SKM-1 treated with dmso at 0.1 percent for 144 hours (cell line): ENCODE results near the gene KIF1A.

Experiments used
- DNase-seq: peaks from one replicate; lab custom pipeline; 2025; ENCODE audit not compliant: unreplicated experiment; lab: John Stamatoyannopoulos, UW

KIF1A gene

DNA sequence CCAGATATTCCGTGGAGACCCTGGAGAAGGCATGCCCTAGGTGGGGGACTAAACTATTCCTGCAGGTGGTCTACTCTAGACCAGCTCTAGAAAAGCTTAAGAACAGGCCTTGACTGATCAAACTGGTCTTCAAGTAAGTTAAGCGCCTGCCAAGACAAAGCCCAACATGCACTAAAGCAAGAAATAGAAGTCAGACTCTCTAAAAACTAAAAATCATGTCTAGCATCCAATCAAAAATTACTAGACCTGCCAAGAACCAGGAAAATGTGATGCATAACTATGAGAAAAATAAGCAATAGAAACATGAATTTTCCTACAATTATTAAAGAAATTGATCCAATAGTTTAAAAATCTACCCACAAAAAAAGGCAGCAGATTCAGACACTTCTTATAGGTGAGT lies 13.6 kb downstream of the KIF1A start:
- DNase-seq = no peak

DNA sequence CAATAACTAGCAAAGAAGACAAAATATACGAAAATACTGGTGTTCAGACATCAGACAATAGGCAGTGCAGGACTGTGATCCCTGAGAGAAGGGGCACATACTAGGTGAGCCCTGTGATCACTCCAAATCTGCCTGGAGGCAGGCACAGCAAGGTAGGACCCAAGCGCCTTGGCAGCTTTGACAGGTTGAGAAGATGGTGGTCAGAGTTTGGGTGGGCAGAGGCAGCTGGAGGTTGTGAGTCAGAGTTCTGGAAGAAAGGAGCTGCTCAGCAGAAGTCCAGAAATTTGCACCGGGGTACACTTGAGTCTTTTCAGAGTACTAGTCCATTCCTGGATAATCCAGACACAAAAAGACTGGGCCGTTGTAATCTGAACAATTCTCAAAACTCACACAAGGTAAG lies 14.0 kb downstream of the KIF1A start:
- no peak for DNase-seq

DNA sequence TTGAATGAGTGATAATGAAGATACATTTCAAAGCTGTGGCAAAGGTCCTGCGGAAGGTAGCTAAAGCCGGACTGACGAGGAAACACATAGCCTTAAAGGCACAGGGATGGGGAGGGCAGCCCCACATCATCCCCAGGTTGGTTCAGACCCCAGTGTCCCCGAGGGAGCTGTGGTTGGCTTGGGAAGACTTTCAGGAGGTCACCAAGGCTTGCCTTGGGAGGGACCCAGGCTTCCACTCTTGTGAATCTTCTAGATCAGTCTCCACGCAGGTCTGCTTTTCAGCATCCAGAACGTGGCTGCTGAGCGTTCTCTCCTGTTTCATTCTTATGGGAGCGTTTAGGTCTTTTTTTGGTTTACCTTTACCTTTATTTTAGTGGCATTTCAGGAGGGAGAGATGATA lies 16.8 kb downstream of the KIF1A start:
- no peak for DNase-seq

GRCh38 chr2:240799033-240799820 lies 20.8 kb downstream of the KIF1A start:
- DNase-seq = no peak

- DNase-seq = no peak
Observed at GRCh38 chr2:240798327-240798905, 21.6 kb downstream of the KIF1A start.

DNA sequence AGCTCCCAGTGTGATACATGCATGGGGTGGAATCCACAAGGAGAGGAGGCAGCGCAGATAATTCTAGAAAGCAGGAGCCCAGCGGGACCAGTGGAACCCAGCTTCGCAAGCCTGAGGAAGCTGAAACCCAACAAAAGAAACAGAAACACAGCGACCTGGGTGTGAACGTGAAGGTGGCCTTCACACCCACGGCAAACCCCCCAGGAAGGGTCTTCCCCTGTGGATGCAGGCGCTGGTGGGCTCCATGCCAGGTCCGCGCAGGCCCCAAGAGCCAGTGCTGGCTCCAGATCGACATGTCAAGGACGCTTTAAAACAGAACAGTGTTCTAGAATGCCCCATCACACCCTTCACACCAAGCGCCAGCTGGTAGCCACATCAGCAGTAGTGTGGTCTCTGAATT lies 22.1 kb downstream of the KIF1A start:
- DNase-seq = no peak

GRCh38 chr2:240797500-240797895 lies 22.5 kb downstream of the KIF1A start:
- DNase-seq = no peak

DNA sequence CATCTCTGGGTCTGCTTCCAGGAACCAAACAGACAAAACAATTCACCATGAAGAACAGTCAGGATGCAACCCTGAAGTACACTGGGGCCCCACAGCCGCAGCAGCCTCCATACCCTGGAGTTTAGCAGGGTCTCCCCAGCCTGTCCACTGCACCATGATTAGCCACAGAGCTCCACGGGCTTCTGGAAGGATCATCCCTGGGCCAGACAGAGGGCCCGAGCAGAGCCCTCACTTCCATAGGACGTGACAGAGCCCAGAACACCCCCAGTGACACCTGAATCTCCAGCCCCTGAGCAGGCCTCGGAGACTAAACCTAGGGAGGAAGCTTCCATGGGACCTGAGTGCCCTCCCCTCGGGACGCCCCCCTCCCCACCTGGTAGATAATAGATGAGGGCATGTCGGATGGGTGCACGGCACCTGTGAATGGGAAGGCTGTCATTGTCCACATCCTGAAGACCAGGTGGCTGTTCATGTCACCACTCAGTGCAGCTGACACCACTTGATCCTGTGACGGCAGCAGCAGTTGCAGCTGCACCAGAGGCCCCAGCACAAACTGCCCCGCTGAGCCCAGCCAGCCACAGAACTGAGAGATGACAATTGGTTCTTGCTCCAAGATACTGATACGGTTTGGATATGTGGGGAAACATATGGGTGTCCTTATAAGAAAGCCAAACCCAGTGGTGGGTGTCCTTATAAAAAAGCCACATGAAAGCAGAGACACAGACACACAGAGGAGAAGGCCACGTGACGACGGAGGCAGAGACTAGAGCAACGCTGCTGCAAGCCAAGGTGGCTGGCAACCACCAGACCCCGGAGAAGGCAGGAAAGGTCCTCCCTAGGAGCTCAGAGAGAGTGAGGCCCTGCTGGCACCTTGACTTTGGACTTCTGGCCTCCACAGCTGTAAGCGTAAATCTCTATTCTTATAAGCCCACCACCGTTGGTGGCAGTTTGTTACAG lies 23.2 kb downstream of the KIF1A start:
- no peak for DNase-seq

- no peak for DNase-seq
Observed at GRCh38 chr2:240795916-240796510, 24.0 kb downstream of the KIF1A start.

DNA sequence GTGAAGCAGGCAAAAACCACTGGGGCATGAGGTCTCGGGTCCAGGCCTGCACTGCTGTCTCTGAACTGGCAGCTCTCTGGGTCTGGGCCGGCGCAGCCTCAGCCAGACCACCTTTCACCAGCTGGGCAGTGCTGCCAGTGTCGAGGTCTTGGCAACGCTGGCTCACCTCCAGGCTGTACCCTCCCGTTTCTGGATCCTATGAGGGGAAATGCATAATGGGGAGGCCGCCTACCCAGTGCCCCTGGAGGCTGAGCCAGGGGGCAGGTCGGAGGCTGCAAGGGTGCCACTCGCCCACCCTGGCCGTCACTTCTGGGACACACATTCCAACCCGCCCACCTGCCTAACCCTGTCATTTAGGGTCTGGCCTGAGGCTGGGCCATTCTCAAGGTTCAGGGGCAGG lies 24.6 kb downstream of the KIF1A start:
- DNase-seq = no peak

DNA sequence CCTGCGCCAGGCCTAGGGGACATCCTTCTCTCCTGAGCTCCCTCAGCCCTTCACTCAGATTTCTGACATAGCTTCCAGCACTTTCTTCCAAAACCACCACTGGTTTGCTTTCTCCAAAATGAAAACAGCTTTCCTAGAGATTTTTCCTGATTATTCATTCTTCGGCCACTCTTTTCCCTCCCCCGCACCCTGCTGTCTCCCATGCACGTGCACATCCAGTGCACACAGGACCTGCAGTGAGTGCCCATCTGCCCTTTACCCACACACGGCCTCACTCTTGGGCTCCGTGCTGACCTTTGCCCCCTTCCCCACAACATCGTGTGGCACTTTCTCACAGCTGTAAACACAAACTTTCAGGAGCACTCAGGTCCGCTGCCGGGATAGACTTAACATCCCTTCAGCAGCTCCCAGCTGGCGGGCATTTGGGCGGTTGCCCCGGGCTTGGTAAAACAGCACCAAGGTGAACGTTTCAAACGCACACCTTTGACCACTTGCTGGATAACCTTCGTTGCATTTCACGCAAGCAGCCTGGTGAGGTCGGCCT lies 25.8 kb downstream of the KIF1A start:
- no peak for DNase-seq

DNA sequence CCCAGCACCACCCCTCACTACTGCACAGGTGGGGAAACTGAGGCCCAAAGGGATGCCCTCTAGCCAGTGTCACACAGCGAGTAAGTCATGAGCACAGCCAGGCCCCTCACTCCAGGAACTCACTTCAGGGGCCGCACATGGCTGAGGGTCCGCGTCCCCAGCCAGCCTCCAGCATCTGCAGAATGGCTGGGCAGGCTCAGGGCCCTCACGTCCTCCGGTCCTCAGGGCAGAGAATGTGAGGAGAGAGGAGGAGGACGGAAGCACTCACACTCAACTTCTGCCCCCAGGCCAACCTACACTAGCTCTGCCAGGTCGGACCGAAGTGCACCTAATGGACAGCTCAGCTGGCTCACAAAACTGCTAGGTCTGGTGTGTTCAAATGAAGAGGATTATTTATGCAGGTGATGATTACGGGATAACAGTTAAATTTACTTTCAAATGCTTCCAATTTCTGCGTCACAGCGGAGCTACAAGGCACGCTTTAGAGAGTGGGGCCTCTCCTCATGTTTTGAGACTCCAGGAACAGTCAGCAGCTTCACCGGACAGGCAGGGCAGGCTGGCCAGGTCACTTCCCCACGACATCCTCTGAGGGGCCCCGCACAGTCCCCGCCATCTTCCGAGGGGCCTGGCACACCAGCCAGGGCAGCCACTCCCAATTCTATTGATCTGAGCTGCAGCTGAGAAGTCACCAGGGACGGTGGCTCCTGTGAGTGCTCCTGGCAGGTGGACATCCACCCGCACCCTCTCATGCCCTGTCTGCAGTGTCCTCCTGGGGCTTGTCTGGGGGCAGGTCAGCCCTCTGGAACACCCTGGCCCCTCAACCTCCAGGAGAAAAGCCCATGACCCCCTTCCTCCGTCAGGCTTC lies 26.5 kb downstream of the KIF1A start:
- no peak for DNase-seq

GRCh38 chr2:240792629-240793312 lies 27.2 kb downstream of the KIF1A start:
- no peak for DNase-seq

GRCh38 chr2:240791821-240792628 lies 28.0 kb downstream of the KIF1A start:
- DNase-seq = no peak

DNA sequence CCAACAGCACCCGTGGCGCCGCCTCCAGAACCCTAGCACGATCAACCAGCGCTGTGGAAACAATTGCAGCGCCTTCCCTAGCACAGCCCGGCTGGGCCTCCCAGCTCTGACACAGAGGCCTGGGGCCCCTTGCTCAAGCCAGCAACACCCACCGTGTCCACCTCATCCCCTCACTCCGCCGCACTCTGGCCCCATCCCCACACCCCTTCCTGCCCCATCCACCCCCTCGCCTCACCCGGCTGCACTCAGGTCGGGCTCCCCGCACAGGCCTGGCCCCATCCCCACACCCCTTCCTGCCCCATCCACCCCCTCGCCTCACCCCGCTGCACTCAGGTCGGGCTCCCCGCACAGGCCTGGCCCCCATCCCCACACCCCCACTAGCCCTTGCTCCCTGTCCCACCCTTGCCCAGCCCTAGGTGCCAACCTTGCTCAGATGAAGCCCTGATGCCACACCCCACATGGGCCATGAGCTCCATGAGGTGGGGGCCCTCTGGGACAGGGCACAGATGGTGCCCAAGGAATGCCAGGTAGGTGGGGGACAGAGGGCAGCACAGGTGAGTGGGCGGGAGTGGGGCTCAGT lies 28.7 kb downstream of the KIF1A start:
- no peak for DNase-seq

DNA sequence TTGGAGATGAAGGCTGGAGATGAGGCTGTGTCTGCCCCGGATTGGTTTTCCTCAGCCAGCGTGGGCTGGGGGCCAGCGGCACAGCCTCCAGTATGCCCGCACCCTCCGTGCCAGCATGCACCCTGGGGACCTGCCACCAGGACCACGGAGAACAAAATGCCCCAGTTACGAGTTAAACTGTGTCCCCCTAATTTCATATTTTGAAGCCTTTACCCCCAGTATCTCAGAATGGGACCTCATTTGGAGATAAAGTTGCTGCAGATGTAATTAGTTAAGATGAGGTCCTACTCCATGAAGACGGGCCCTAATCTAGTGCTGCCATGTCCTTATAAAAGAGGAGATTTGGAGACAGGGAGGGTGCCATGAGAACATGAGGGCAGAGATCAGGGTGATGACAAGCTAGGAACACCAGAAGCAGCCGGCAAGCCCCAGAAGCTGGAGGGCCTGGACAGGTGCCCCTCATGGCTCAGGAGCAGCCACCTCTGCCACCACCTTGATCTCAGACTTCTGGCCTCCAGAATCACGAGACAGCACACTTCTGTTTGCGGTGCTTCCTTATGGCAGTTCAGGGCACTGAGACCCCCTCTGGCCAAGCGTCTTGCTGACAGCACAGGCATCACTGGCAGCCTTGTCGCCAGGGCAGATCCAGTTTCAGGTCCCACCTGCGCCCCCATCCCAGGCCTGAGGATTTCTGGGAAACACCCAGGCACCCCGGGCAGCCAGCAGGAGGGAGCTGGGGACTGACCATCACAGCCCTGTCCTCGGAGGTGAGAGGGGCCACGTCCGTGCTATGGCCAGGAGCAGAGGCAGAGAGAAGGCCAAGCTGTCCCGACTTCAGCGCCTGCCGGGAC lies 29.4 kb downstream of the KIF1A start:
- no peak for DNase-seq
